AG09319 (cell line): ENCODE results near the gene TPRA1.

ENCODE experiments used
- DNase-seq: peaks from one replicate; pipeline ENCODE4 v3.0.0-alpha.2; 2010; ENCODE audit warnings: low read depth; ENCODE audit errors: extremely low read depth
- TF ChIP-seq, protein P1 (sequence below): IDR thresholded peaks from 2 replicates; pipeline ENCODE4 v1.5.1; 2011; ENCODE audit warnings: low read depth, mild to moderate bottlenecking, inconsistent platforms, low read length, moderate library complexity

Gene TPRA1

DNA sequence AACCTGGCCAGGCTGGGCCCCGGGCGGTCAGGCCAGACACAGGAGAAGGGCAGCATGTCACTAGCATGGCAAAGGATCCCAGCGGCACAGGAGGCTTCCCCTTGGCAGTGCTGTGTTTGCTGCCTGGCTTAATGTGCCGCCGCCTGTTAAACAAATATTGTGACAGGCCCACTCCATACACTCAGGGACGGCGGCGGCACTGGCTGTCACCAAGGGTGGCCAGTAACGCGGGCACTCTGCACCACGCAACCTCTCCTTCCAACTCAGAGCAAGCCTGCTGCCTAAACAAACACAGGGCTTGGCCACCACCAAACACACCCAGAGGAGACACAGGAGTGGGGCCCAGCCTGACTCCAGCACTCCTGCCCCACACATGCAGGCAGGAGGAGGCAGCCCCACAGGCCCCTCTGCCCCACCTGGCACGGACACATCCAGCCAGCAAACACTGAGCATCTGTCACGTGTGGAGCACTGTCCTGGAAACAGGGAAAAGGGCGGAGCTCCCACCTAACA, 48.0 kb downstream of the TPRA1 start:
- no peak for DNase-seq

GRCh38 chr3:127541320-127541719, 49.2 kb downstream of the TPRA1 start:
- DNase-seq = no peak
- TF ChIP-seq, protein P1, sequence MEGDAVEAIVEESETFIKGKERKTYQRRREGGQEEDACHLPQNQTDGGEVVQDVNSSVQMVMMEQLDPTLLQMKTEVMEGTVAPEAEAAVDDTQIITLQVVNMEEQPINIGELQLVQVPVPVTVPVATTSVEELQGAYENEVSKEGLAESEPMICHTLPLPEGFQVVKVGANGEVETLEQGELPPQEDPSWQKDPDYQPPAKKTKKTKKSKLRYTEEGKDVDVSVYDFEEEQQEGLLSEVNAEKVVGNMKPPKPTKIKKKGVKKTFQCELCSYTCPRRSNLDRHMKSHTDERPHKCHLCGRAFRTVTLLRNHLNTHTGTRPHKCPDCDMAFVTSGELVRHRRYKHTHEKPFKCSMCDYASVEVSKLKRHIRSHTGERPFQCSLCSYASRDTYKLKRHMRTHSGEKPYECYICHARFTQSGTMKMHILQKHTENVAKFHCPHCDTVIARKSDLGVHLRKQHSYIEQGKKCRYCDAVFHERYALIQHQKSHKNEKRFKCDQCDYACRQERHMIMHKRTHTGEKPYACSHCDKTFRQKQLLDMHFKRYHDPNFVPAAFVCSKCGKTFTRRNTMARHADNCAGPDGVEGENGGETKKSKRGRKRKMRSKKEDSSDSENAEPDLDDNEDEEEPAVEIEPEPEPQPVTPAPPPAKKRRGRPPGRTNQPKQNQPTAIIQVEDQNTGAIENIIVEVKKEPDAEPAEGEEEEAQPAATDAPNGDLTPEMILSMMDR = no peak

More for the DNA sequence above, 48.0 kb downstream of the TPRA1 start:
- TF ChIP-seq, protein P1 = no peak

GRCh38 chr3:127539366-127540060, 51.0 kb downstream of the TPRA1 start:
- TF ChIP-seq, protein P1 = no peak

GRCh38 chr3:127538569-127538968, 52.0 kb downstream of the TPRA1 start:
- TF ChIP-seq, protein P1 = no peak

More at GRCh38 chr3:127539366-127540060, 51.0 kb downstream of the TPRA1 start:
- DNase-seq = no peak

GRCh38 chr3:127536830-127537812, 53.4 kb downstream of the TPRA1 start:
- TF ChIP-seq, protein P1 = no peak
- no peak for DNase-seq

More at GRCh38 chr3:127538569-127538968, 52.0 kb downstream of the TPRA1 start:
- no peak for DNase-seq

DNA sequence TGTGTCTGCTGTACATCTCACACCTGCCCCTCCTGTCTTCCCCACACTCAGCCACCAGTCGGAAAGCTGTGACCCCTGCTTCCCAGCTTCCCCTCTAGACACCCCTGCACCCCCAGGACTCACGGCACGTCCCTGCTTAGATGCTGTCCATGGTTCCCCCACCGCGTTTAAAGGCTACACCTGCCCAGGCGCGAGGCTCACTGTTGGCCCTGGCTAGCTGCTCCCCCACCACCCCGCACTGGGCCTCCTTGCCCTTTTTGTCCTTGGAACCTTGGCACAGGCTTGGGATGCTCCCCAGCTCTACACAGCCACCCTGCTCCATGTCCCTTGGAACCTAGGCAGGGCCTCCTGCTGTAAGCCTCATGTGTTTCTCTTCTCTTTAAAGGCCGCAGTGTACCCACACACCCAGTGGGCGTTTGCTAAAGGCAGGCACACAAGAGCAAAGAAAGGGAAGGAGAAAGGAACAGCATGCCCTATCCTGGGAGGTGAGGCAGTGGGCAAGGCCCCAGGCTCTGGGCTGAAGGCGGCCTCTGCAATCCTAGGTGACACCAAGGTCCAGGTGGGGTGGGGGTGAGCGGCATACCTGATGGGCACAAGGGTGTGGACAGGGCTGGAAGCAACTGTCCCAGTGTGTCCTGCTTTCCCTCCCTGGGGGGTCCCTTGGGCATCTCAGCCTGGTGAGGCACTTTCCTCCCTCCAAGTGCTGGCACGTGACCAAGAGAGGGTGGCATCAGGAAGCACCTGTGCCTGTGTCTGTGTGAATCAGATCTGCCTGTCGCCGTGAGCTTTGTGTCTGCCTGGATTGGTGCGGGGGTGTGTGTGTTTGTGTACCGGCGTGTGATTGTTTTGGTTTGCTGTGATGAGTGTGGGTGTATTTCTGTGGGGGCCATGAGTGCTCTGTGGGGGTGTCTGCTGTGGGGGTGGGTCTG, 54.4 kb downstream of the TPRA1 start:
- TF ChIP-seq, protein P1 = no peak
- DNase-seq = no peak
